Stimulated activated CD4-positive, alpha-beta T cell treated with anti-CD3 and anti-CD28 coated beads, Interleukin-2, amount 100 ng/mL, for 48 hours (primary cell): Measurements from ENCODE around the gene SLC4A1.

Experiments
- DNase-seq, 2 donors: peaks; one replicate each; pipeline ENCODE4 v3.0.0-alpha.2; 2020

The SLC4A1 gene

DNA sequence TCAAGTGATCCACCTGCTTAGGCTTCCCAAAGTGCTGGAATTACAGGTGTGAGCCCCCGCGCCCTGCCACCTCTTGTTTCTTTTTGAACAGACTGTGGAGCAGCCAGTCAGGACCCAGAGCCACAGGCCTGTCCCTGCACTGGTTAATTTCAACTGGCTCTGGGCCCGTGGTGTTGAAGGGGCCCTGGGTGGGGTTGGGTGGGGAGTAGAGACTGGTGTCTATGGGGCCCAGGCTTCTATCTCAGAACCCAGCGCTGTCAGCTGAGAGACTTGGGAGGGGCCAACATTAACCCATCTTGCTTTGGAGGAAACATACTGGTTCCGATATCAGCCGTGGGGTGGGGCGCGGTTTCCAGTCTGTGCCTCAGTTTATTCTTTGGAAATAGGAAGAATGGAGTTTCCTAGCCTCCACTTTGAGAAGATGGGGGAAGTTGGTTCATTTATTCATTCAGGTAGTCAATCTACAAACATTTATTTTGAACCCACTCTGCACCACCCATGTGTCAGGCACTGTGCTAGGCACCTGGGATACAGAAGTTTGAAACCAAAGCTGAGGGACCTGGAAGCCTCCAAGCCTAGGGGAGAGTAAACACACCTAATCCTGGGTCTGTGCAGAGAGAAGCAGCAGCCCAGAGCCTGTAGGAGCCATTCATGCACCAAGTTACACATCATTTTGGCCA, 15.5 kb upstream of the SLC4A1 start:
- no peak for DNase-seq

- no peak for DNase-seq
Measured at GRCh38 chr17:44282264-44282663, 14.3 kb upstream of the SLC4A1 start.

DNA sequence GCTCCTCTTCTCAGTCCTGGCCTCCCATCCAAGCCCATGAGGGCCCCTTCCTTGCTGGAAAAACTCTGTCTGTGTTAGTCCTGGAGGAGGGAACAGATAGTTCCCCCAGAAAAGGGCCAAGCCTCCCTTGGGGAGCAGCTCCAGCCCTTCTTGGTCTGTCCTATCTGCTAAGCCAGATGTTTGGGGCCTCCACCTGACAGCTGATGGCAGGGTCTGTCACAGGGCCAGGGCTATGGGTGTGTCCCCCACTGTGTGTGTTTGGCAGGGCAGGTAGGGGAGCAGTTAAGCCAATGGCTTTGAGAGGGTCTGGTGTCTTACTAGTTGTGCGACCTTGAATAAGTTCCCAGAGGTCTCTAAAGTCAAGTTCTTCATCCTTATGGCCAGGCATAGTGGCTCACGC, 13.6 kb upstream of the SLC4A1 start:
- DNase-seq, result no peak

GRCh38 chr17:44280392-44280937, 12.5 kb upstream of the SLC4A1 start:
- no peak for DNase-seq

GRCh38 chr17:44279666-44280391, 11.9 kb upstream of the SLC4A1 start:
- DNase-seq, result no peak

DNA sequence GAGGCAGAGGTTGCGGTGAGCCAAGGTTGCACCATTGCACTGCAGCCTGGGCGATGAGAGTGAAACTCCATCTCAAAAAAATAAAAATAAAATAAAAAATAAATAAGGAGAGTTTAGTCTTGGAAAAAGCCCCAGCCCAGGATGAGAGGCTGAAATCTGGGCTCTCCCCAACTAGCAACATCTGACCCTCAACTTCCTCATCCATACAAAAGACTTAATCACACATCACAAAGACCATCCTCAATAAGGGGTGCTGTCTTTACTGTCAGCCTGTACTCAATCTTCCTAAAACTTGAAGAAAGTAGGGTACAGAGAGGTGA, 11.4 kb upstream of the SLC4A1 start:
- no peak for DNase-seq

GRCh38 chr17:44277976-44278375, 10.0 kb upstream of the SLC4A1 start:
- DNase-seq, result no peak

- DNase-seq, result no peak
Measured at GRCh38 chr17:44273607-44274006, 5.7 kb upstream of the SLC4A1 start.

DNA sequence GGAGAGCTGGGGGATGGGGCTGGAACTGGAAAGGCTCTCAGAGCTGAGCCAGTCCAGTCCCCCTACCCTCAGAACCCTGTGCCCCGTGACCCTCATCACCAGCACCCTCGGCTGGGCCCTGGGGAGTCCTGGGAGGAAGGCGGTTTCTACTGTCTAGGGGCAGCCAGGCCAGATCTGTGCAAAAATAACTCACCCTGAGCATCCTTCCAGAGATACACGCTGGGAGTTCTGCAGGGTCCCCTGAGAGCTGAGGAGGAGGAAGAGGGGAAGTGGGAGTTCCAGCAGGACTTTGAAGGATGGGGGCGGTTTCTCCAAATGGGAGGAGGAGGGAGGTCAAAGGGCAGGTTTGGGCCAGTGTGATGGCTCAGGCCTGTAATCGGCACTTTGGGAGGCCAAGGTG, 5.0 kb upstream of the SLC4A1 start:
- no peak for DNase-seq

GRCh38 chr17:44272321-44272951, 4.5 kb upstream of the SLC4A1 start:
- DNase-seq, result no peak

- no peak for DNase-seq
Measured at GRCh38 chr17:44269535-44270240, 1.8 kb upstream of the SLC4A1 start.

DNA sequence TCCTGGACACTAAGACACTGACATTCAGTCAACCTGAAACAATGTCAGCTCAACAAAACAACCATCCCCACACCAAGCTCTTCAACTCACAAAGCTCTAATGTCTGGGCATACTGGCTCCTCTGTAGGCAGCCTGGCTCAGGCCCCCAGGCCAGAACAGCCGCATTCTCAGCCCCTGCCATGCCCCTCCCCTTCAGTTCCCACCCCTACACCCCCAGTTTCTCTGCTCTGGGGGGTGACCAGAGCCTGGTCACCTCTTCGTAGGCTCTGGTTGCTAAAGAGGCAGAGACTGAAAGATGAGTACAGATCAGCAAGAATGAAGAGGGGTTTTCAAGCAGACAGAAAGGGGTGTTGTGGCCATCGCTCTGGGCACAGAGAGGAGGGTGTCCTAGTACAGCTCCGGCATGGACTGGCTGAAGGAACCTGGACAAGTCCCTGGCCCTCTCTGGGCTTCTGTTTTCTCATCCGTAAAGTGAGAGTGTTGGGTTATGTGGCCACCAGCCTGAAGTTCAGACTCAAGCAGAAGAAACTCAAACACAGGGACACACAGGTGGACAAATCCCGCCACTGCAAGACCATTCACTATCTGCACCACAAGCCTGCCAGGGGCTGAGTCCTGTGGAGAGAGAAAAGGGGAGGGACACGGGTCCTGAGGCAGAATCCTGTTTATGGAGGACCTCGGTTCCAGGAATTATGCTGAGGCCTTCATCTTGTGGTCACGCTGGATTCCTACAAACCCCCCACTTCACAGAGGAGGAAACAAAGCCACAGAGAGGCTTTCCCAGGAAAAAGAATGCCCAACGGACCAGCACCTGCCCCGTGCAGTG, 987 bp upstream of the SLC4A1 start:
- DNase-seq, result no peak

DNA sequence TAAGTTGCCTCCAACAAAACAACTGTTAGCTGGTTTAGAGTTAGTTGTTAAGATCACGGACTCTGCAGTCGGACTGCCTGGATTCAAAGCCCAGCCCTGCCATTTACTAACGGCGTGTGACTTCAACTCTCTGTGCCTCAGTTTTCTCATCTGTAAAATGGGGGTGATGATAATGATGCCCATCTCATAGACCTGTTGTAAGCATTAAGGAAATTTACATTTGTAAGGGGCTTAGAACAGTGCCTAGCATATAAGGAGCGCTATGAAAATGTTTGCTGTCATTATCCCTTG, 825 bp downstream of the SLC4A1 start:
- no peak for DNase-seq

GRCh38 chr17:44266402-44267164, 1.4 kb downstream of the SLC4A1 start:
- DNase-seq, result no peak

- DNase-seq, result no peak
Measured at GRCh38 chr17:44263345-44263902, 4.5 kb downstream of the SLC4A1 start.

- DNase-seq, result no peak
Measured at GRCh38 chr17:44262654-44263225, 5.2 kb downstream of the SLC4A1 start.

- no peak for DNase-seq
Measured at GRCh38 chr17:44260296-44260695, 7.6 kb downstream of the SLC4A1 start.

- no peak for DNase-seq
Measured at GRCh38 chr17:44258811-44259351, 9.1 kb downstream of the SLC4A1 start.

- no peak for DNase-seq
Measured at GRCh38 chr17:44257815-44258760, 9.8 kb downstream of the SLC4A1 start.

DNA sequence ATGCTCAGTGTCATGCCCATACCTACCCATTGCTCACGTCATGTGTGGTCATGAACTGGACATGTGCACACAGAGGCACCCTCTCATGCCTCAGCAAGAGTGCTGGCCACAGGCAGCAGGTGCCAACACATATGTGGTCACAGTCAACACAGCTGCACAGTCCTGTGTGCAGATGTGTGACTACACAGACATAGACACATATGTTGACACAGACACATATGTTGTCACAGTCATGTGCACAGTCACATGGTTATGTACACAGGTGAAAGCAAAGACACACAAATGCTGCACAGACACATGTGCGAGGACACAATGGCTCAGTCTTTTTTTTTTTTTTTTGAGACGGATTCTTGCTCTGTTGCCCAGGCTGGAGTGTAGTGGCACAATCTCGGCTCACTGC, 11.3 kb downstream of the SLC4A1 start:
- DNase-seq, result no peak
